GM18909 (cell line): Measurements from ENCODE around the gene RGS9BP.
A peak's percentile ranks its signal among the peaks of the same experiment; 100 is the strongest.

Source experiments
- ATAC-seq: cut with Tn5 transposase; IDR thresholded peaks from one replicate; pipeline ENCODE4 v1.9.1; 2021; ENCODE audit warnings: mild to moderate bottlenecking; ENCODE audit not compliant: unreplicated experiment, poor library complexity

The RGS9BP gene

DNA sequence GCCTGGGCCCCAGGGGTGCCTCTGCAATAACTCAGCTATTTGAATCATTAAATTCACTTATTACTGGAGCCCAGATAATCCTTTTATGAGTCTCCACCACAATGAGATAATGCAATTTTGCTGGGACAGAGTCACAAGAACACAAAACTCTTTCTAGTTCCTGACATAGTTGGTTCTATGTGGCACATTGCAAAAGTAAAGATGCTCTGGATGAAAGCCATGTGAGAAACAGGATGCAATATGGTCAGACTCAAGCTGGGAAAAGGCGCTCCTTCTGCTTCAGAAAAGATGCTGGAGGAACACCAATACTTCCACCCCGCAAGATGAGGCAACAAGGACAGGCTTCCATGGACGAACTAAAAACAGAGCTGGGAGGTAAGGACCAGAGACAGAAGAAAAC lies 6.3 kb upstream of the RGS9BP start:
- ATAC-seq = no peak

GRCh38 chr19:32671883-32672593 lies 3.6 kb upstream of the RGS9BP start:
- ATAC-seq = no peak

DNA sequence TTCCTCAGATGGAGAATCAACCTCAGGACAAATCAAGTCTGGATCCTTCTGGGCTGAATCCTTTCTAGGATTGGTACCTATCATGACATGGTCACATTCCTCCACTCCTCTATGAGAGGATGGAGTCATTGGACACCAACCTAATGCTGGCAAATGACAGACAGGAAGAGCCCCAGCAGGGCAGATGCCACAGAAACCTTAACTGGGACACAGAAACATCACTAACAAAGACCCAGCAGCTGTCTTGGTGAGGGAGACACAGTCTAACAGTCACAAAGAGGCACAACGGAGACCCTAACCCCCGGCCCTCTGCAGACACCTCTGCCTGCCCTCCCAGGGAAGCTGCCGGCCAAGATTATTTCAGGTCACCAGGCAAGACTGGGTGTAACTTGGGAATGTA lies 2.8 kb upstream of the RGS9BP start:
- no peak for ATAC-seq

- no peak for ATAC-seq
Observed at GRCh38 chr19:32673573-32673972, 2.1 kb upstream of the RGS9BP start.

DNA sequence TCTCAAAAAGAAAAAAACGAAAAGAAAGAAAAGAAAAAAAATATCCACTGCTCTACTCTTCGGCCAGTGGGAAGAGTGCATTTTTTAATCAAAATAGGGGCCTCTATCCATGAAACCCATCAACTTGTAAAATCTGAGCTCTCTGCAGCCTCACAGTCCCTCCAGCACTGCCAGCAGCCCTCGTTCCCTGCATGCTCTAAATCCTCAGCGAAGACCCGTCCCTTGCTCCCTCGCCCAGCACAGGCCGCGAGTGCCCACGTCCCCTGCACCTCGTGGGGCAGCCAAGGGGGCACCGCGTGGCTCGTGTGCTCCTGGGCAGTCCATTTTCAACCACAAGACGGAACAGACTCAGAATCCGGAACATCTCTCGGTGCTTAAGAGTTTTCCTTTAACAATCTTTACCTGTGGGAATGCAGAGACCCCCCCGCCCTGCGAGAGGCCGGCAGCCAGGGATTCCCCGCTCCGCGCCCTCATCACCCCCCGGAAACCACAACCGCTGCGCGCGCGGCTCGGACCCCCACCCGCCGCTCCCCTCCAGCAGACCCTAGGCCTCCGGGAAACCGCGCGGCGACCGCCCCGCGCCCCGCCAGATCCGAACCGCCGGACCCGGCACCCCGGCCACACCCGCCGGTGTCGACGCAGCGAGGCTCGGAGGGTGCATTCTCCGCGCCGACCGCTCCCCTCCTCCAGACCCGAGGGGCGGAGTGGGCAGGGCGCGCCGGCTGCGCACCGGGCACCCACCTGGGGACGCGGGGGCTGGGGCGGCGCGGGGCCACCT lies 1.3 kb upstream of the RGS9BP start:
- ATAC-seq = no peak

DNA sequence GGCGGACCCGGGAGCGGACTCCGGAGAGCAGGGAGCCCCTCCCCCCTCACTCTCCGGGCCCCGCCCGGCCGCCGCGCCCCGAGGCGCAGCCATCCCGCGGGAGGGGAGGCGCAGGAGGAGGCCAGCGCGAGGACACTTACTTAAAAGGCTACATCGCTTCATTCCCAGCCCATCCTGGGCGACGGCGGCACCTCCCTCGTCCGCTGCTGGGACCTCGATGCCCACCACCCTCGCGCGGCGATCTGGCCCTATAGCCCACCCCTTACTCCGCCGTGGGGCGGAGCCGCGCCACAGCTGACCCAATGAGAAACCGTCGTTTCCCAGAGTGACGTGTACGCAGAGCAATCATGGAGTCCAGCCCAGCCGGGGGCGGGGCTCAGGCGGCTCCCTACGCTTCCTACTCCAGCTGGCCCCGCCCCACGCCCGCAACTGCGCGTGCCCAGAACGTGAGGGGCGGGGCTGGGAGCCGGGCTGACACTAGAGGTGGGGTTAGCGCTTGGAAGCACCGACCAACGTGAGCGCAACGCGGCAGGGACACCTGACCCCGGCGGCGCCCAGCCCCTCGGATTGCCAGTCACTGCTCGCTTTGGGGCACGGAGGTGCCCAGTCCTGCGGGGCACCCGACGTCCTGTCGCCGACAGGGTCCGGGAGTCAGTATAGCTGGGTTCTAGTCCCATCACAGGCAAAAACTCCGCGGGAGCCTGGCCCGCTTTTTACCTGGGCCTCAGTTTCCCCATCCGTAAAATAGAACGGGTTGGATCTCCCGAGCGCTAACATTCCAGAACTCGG lies 523 bp upstream of the RGS9BP start, which contains the start of gene ANKRD27:
Gene ANKRD27, minus strand, starts transcription at position 250 of the 789 bp plus-strand sequence. CDS start 16,165 bp downstream, outside the sequence.
- ATAC-seq = peak; percentile 98

- ATAC-seq = no peak
Observed at GRCh38 chr19:32676186-32676894, 692 bp downstream of the RGS9BP start.

DNA sequence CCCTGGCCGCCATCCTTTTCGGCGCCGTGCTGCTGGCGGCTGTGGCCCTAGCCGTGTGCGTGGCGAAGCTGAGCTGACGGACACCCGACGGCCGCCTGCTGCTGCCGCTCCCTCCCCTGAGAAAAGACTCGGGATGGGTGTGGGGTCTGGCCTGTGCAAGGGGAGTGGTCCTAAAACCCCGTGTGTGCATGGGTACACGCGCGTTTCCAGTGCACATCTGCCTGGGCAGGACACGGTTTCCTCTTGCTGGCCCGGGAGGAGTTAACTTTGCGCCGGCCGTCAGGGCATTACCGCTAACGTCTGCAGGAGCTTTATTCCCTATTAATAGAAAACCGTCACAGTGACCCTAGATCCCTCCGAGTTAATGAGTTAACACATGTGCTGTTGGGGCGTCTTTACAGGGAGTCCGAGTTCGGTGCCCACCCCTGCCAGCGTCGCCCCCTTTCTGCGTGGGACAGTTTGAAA lies 1.3 kb downstream of the RGS9BP start:
- ATAC-seq = no peak

DNA sequence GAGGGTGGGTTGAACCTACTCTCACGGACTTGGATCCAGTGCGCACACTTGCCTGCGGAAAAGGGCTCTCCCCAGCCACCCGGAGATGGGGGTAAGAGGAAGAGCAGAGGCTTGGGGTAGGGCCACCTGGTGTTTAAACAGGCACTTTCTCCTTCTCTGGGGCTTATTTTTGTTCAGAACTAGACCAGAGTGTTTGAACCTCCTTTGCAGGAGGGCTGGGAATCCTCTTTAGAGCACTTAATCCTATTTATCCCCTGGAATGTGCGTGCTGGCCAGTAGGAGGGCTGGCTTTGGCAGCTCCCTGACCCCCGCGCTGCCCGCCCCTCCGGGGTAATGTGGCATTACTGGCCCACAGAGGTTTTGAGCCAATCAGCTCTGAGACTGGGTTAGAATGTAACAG lies 2.0 kb downstream of the RGS9BP start:
- ATAC-seq = no peak

DNA sequence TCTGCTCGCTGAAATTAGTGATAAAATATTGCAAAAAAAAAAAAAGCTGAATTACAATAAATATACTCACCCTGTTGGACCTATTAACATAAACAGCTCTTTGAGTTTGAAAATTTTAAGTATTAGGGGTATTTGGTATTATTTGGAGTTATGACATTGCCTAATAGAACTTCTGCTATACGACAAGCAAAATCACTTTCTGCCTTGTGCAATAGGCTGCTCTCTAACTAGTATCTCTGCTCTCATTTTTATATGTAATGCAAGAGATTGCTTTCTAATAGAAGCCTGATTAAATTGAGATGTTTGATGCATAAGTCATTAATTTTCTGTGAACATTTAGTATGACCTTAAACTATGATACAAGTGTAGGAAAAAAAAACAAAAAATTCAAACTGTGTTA lies 5.3 kb downstream of the RGS9BP start:
- no peak for ATAC-seq

DNA sequence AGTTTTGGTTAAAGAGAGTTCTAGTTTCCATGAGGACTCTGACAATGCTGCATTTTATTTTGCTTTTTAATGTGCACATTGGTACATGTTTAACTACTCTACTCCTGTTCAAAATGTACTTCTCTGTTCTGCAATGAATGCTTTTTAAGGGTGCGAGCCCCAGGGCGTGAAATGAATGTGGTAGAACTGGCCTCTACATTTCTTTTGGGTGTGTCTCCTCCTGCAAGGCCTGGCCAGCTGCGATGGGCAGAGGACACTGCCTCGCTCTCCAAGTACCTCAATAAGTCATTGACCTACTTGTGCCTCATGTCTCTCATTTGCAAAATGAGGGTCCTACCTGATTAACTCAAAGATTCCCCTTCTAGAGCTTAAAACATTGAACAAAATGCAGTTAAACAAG lies 6.7 kb downstream of the RGS9BP start:
- ATAC-seq = no peak

DNA sequence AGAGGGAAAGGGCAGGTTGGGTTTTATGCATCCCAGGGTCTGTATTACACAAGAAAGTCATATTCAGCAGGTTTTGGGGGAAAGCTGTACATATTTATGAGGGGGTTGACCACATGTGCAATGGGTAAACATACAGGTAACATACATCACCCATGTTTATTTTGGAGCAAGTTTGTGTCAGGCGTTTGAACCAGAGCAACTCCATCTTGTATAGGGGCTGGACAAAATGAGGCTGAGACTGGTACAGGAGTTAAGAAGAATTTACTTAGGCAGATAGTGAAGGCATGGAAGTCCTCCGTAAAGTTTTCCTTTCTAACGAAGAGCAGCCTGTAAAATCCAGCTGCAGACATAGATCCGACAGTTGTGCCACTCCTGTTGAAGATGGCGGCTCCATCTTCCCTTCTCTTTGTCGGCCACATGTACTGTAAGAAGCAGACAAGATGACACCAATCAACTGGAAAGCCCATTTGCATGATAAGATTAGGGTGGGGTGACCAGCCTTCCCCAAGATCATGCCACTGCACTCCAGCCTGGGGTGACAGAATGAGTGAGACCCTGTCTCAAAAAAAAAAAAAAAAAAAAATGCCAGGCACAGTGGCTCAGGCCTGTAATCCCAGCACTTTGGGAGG lies 11.3 kb downstream of the RGS9BP start:
- ATAC-seq = no peak

- ATAC-seq = no peak
Observed at GRCh38 chr19:32687681-32688080, 12.0 kb downstream of the RGS9BP start.

DNA sequence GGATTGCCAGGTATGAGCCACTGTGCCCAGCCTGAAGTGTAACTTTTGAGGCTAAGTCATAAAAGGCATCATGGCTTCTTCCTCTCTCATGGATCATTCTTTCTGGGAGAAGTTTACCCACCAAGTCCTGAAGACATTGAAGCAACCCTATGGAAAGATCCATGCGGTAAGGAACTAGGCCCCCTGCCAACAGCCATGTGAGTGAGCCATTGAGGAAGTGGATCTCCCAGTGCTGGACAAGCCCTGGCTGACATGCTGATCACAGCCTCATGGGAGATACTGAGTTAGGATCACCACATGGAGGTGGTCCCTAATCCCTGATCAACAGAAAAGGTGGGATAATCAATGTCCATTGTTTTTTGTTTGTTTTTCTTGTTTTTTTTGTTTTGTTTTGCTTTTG lies 12.7 kb downstream of the RGS9BP start:
- no peak for ATAC-seq

DNA sequence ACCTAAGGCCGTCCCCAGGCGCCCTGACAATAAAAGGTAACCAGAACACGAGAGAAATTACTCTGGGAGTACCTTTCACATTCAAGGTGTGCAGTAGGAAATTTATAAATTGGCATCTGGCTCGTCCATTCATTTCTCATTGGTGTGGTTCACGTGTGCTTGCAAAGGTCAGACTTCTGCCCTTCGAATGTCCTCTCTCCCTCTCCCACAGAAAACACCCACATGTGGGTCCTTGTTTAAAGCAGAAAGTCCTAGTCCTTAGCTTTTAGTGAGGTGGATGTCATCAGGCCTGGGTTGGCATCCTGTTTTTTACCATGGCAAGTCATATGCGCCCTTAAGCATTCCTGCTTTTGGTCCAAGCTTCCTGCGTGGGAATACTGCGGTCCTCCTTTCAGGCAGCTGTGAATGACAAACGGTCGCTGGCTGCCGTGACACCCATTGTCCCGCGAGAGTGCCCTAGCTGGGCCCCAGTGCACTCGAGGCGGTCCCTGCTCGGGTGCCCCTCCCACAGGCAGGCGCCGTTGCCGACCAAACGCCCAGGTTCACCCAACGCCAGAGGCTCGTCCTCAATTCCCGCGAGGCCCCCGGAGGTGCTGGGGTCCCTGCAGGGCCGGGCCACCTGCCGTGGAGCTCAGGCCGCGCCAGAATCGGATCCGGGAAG lies 15.8 kb downstream of the RGS9BP start, which contains the start of gene NUDT19:
Gene NUDT19, plus strand, starts transcription at position 531 of the 661 bp plus-strand sequence. CDS start 140 bp downstream, outside the sequence.
- peak; percentile 90 for ATAC-seq

GRCh38 chr19:32691952-32692726 lies 16.5 kb downstream of the RGS9BP start:
- peak; percentile 54 for ATAC-seq

DNA sequence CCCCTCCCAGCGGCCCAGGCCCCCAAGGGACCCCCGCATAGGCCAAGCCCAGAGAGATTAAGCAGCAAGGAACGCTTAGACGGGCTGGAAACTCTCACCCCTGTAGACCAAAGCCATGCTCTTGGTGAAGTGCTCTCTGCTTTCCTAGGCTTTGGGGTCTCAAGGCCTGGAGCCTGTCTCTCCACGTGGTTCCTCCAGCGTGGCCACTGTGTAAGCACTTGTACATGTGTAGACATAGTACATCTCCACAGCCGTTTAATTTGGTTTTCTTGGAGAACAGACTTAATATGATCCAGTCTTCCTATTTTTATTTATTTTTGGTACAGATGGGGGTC lies 17.0 kb downstream of the RGS9BP start:
- ATAC-seq = no peak
